ENCODE results near the gene MLYCD. TPM values are rescaled to one million over a fixed set of nuclear protein-coding genes. Genes with fewer than 3 reads are reported as not detected.

The MLYCD gene
- total and polyA plus RNA-seq, 2 experiments from 2014 or later = 3.2 to 7.2 TPM

DNA sequence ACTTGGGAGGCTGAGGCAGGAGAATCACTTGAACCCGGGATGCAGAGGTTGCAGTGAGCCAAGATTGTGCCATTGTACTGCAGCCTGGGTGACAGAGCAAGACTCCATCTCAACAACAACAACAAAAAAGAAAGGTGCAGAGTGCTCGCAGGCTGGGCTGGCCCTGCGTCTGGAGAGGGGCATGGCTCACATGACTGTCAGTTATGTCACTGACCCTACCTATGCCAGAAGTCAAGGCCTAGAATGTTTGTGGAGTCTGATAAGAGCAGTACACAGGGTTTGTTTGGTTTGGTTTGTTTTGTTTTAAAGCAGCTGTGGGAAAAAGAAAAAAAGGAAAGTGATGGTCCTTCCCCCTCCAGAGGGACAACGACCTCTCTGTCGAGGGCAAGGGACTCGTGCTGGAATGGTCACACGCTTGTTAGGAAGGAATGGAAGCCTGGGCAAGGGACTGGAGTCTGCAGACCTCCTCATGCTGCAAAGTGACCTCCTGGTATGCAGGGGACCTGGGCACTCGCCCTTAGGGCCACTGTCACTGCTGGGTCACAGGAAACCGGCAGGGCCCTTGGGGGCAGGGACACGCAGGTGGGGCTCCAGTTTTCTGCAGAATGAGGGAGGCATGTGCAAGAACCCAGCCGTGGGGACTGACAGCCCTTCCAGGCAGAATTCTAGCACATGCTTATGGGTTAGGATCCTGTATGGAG, 44.0 kb downstream of the MLYCD start:
- H4K20me1 ChIP-seq (replicated peaks; ENCODE audit: insufficient read depth) = no peaks in the 10 kb centered on the region; the same call in 1 of the 2 replicates
- peaks cover 12% of the 10 kb centered on the region for H3K4me1 Mint-ChIP-seq
- H3K27ac Mint-ChIP-seq = no peak overlapping the region
- DNase-seq (ENCODE audit: low spot score) (no peak), ATAC-seq (no peak)
- H3K27ac ChIP-seq (ENCODE audit: low read depth) = no peak overlapping the region
- H3K4me3 ChIP-seq = no peak overlapping the region
- TF ChIP-seq REST (IDR thresholded peaks at IDR 0.05; ENCODE audit: unreplicated experiment) (no peak), STAT1 (IDR thresholded peaks at IDR 0.05; ENCODE audit: unreplicated experiment) (no peak), EZH2 (IDR thresholded peaks at IDR 0.05; ENCODE audit: low read depth, unreplicated experiment) (no peak), JUNB (IDR thresholded peaks at IDR 0.05; ENCODE audit: unreplicated experiment) (no peak), CREB1 (CRISPR knock-in tag; IDR thresholded peaks at IDR 0.05; ENCODE audit: low read depth) (no peak), ZNF462 (CRISPR knock-in tag; IDR thresholded peaks at IDR 0.05) (no peak)
- TF ChIP-seq, protein P1, sequence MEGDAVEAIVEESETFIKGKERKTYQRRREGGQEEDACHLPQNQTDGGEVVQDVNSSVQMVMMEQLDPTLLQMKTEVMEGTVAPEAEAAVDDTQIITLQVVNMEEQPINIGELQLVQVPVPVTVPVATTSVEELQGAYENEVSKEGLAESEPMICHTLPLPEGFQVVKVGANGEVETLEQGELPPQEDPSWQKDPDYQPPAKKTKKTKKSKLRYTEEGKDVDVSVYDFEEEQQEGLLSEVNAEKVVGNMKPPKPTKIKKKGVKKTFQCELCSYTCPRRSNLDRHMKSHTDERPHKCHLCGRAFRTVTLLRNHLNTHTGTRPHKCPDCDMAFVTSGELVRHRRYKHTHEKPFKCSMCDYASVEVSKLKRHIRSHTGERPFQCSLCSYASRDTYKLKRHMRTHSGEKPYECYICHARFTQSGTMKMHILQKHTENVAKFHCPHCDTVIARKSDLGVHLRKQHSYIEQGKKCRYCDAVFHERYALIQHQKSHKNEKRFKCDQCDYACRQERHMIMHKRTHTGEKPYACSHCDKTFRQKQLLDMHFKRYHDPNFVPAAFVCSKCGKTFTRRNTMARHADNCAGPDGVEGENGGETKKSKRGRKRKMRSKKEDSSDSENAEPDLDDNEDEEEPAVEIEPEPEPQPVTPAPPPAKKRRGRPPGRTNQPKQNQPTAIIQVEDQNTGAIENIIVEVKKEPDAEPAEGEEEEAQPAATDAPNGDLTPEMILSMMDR (conservative IDR thresholded peaks at IDR 0.05; ENCODE audit: low read depth in 2 of 2) = no peak
- no peaks in the 10 kb centered on the region for H3K9me2 ChIP-seq (ENCODE audit: insufficient read depth)
- H3K9me3 Mint-ChIP-seq = no peaks in the 10 kb centered on the region
- H3K4me2 ChIP-seq = no peak overlapping the region
- H3K79me2 ChIP-seq (replicated peaks; ENCODE audit: insufficient read depth) = no peaks in the 10 kb centered on the region
- H3K36me3 Mint-ChIP-seq (ENCODE audit: low read depth) = no peaks in the 10 kb centered on the region; the same call in 2 of the 3 replicates
- no peak overlapping the region for H3K4me3 Mint-ChIP-seq
- no peaks in the 10 kb centered on the region for H3K4me1 ChIP-seq (ENCODE audit: insufficient read depth)
- no peaks in the 10 kb centered on the region for H3K36me3 ChIP-seq (ENCODE audit: insufficient read depth)
- H3K27me3 ChIP-seq (ENCODE audit: insufficient read depth) = no peaks in the 10 kb centered on the region
- no peaks in the 10 kb centered on the region for H3F3A ChIP-seq (replicated peaks; ENCODE audit: low read depth)
- peaks cover 27% of the 10 kb centered on the region for H3K27me3 Mint-ChIP-seq (ENCODE audit: insufficient read depth, low read depth, poor library complexity)
- no peak overlapping the region for H2AFZ ChIP-seq

Measured in GM23338 (cell line).